HG03457 (cell line): ENCODE results near the gene SLC17A1.

Experiments used
- ATAC-seq: cut with Tn5 transposase; IDR thresholded peaks from one replicate; pipeline ENCODE4 v1.9.1; 2021; ENCODE audit warnings: moderate number of reproducible peaks; ENCODE audit not compliant: unreplicated experiment

SLC17A1 gene, protein sequence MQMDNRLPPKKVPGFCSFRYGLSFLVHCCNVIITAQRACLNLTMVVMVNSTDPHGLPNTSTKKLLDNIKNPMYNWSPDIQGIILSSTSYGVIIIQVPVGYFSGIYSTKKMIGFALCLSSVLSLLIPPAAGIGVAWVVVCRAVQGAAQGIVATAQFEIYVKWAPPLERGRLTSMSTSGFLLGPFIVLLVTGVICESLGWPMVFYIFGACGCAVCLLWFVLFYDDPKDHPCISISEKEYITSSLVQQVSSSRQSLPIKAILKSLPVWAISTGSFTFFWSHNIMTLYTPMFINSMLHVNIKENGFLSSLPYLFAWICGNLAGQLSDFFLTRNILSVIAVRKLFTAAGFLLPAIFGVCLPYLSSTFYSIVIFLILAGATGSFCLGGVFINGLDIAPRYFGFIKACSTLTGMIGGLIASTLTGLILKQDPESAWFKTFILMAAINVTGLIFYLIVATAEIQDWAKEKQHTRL

DNA sequence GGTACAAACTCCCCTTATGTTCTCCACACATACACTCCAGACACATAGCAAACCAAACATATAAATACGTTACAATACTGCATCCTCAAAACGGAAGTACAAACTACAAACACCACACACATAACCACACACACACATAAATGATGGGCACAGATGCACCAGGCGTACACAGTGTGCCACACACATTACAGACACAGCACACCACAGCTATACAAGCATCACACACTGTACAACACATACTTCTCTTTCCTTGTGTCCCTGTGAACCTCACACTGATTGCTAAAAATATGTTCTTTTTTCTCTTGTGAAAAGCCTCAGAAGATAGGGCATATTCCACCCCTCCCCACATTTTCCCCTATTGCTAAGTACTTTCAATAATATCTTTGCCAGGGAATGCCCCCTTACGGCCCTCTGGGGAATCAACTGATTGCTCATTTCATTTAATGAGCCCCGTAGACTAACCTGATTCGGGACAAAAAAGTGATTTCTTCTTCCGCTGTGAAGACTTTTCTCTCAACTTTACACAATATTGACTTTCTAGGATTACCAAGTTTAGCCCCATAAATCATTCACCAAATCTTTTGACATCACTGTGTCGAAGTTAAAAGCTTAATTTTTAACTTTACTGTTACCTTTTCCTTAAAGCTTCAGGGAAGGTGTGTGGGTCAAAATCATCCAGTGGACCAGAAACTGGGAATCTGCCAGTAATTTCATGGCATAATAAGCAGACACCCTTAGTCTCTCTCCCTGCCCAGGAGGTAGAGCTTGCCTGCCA is at the start of gene SLC17A1:
Gene SLC17A1 (minus strand): TSS at position 521 of the 775 bp plus-strand sequence. CDS start 1,495 bp downstream, outside the sequence.
- no peak for ATAC-seq

- ATAC-seq = no peak
Measured at GRCh38 chr6:25880601-25881000, 48.7 kb upstream of the SLC17A1 start.

GRCh38 chr6:25878721-25879322 is 47.0 kb upstream of the SLC17A1 start:
- no peak for ATAC-seq

- no peak for ATAC-seq
Measured at GRCh38 chr6:25875926-25876602, 44.2 kb upstream of the SLC17A1 start.

- no peak for ATAC-seq
Measured at GRCh38 chr6:25875563-25875905, 43.7 kb upstream of the SLC17A1 start.

DNA sequence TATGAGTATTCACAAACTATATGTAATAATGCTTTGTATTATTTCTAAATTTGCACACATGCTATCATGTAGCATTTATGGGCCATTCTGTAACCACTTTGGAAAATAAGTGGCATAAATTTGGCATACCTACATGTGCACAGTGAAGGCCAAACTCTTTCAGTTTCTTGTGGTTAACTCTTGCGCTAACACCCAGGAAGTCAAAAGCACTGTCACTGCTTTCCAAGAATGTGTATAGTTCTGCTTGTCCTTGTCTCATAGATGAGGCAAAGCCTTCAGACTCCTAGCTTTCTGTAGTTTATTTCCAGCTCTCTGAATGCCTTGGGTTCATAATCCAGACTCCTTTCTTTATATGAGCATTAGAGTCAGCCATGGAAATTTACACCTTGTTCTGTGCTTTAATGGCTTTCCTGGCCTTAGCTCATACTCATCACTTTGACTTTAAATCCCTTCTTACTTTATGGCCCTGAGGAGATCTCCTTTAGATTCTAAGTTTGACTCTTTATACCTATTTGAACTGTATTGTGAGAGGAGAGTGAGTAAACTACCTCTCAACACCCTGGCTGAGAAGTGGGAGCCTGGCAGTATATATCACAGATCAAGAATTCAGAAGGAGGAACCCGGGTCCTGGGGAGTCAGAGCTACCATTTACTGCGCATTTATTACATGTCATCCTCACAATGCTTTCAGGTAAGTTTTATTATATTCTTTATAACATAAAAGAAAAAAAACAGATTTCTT is 43.1 kb upstream of the SLC17A1 start:
- ATAC-seq = no peak

DNA sequence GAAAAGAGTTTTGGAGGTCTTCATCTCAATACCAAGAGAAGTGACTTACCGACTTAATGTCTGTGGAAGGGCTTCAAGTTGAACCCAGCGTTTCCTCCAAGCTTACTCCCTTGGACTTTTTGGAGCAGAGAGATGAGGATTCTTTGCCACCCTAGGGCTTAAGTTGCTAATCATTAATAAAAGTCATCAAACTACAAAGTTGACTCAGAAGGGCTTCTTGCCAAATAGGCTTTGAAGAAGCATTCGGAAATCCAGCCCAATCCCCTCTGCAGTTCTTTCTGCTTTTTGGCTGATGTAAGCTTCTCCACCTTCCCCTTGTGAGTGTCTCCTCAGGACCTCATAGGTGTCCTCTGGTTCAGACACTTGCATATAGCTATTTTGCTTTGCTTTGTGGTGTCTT is 42.3 kb upstream of the SLC17A1 start, which contains the start of gene SLC17A3:
Gene SLC17A3 (minus strand): TSS at position 126 of the 400 bp plus-strand sequence. CDS start 5,856 bp downstream, outside the sequence.
- ATAC-seq = no peak

- ATAC-seq = no peak
Measured at GRCh38 chr6:25872814-25873213, 41.0 kb upstream of the SLC17A1 start.

DNA sequence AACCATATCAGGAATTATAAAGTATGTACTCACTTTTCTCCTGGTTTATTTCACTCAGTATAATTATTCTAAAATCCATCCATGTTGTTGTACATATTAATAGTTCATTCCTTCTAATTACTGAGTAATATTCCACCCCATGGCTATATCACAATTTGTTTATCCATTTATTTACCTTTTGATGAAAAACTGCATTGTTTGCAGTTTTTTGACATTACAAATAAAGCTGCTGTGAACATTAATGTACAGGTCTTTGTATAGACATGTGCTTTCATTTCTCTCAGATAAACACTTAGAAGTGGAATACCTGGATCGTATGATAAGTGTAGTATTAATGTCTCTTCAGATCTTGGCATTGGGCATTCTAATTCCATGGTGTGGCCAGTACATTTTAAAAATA is 38.0 kb upstream of the SLC17A1 start:
- no peak for ATAC-seq

DNA sequence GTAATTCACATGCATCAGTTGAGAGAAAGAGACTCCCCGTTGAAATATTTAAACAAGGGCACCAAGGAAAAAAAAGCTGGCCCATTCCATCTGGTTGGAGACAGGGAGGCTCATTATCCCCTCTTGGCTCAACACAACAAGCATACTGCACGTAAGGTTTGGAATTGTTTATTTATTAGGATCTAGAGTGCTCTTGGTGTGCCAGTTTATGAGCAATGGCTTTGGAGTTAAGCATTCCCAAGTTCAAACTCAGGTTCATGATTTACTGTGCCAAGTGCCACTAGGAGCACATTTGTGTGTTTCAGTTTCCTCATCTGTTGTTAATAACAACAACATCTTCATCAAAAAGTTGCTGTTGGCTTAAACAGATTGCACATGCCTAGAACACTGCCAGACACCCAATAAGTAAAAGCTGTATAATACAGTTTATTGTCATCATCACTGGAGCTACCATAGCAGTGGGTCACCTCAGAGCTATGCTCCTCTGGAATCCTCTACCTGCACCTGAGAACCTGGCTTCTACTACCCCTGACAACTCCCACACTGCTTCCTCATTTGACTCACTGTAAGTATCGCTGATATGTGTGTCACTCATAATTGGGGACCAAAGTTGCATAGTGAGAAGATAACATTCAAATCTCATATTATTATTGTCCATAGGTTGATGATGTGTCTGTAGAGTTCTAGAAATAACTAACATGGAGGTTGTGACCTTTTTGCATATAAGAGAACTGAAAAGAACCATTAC is 36.8 kb upstream of the SLC17A1 start:
- ATAC-seq = no peak

DNA sequence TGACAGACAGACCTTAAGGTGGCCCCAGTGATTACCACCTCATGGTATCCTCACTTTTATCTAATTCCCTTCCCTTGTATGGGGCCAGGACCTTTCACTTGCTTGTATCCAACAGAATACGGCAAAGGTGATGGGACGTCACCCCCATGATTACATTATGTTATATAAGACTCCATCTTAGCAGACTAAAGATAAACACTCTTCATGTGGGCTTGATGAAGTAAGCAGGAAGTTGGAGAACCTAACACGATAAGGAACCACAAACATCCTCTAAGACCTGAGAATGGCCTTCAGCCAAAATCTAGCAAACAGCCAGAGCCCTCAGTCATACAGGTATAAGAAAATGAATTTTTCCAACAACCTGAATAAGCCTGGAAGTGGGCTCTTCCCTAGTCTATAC is 34.2 kb upstream of the SLC17A1 start:
- ATAC-seq = no peak

DNA sequence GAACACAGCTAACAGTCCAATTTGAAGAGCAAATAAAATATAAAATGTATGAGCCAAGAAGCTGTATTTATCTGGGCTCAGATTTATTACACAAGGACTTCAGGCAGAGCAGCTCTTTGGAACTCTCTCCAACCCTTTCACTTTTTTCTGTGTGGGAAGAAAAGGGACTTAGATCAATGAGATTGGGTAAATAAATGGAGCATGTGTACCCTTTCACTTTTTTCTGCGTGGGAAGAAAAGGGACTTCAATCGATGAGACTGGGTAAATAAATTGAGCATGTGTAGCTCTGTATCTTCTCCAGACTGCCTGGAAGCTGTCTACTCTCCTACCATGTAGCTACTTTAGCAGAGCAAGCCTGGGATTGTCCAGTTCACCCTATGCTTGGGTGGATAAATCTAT is 31.5 kb upstream of the SLC17A1 start:
- ATAC-seq = no peak

DNA sequence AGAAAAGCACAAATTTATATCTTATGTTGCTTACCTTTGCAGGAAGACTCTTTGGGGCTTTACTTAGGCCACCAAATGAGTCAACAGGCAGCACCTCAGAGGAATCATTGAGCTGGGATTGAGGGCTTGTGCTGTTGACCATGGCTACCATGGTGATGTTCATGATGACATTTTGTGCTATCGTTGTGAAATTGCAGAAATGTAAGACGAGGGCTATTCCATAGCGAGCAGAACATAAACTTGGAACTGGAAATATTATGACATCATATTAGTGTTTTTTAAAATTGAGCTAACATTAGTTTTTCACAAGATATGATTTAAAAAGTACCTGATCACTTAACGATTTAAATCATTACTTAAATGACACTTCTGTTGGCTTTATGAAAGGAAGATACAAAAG is 30.3 kb upstream of the SLC17A1 start:
- ATAC-seq = no peak

GRCh38 chr6:25852756-25853155 is 20.9 kb upstream of the SLC17A1 start:
- ATAC-seq = no peak

- ATAC-seq = no peak
Measured at GRCh38 chr6:25851961-25852360, 20.1 kb upstream of the SLC17A1 start.

- ATAC-seq = no peak
Measured at GRCh38 chr6:25844518-25844917, 12.7 kb upstream of the SLC17A1 start.

- no peak for ATAC-seq
Measured at GRCh38 chr6:25842526-25842925, 10.7 kb upstream of the SLC17A1 start.

DNA sequence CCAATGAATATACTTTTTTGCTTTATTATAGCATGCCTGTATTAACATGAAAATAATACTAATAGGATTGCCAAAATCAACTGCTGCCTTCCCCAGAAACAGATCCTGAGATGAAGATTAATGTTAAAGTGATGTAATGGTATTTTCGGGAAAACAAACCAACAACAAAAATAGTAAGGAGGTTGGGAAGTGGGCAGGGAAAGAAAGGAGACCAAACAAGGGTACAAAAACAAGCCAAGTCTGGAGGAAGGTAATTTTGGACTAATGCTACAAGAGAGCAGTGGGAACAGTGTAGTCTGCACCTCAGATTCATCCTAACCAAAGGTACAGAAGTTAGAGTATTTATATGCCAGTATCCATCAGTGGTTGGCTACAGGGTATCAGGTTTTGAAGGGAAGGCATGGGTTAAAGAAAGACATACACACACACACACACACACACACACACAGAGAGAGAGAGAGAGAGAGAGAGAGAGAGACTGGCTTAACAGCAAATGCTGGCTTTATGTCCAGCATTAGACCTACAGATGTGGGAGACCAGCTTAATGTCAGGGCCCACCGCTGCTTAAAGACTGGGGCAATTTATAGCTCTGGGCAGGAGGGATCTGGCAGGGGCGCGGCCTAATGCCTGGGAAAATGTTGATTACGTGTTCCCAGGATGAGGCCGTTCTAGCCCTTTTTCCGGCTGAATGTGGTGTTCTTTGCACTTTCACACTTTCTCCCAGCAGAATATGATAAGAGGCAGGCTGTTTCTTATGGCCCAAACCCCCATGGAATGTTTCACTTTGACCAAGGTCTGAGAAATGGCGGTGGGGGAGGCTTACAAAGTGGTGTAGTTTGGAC is 3.8 kb upstream of the SLC17A1 start:
- no peak for ATAC-seq

DNA sequence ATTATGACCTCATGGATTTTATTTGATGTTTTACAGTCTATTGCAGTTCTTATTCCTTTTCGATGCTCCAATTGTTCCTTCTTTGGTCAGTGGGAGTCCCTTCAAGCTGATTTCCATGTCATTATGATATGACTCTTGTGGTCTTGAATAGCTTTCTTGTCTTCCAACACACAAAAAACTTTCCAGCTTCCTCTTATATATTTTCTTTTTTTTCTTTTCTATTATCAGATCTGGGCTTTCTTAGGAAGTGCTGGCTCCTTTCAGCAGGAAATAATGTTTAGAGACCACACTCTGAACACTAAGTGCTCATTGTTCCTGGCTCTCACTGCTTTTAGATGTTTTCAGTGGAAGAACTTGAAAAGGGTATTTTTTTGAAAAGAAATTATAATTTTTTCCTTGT is 3.1 kb upstream of the SLC17A1 start:
- no peak for ATAC-seq
